Adrenal gland (tissue), 5 donors: ENCODE results near the gene OR5AU1.

Source experiments
- POLR2A ChIP-seq, 2 donors: fragments of 450-650 bp; IDR thresholded peaks; one replicate each; pipeline ENCODE4 v1.6.1; 2017; ENCODE audit warnings: antibody characterized with exemption in 2 of 2, mild to moderate bottlenecking in 2 of 2, moderate library complexity in 1 of 2
- TF ChIP-seq, protein P1 (sequence below), 6 experiments: fragments of 450-650 bp in 4 of 6; fragments of 200-600 bp in 2 of 6; sonication (generic) in 1 of 6; IDR thresholded peaks; 1 replicate in 5 of 6; 2 replicates in 1 of 6; pipeline versions ENCODE4 v1.5.1 to v1.8.0; 2016 to 2021; ENCODE audit warnings: antibody characterized with exemption in 6 of 6, mild to moderate bottlenecking in 2 of 6, moderate library complexity in 1 of 6
- donor health status: DM: no; HTN: no; CAD: no.

DNA sequence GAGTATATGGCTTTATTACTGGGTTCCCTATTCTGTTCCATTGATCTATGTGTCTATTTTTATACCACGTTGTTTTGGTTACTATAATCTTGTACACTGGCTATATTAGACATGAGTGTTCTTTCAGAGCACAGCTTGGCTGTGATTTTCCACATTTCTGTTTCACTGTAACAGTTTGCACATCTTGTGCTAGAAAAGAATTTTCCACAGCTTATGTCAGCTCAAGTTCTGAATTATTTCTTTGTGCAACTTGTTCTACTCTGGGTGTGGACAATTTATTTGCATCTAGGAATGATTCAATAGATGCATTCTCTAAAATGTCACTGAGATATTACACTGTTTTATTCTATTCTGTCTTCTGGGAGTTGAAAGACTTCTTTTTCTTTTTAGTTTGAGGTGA, 28.4 kb upstream of the OR5AU1 start:
- no peak for TF ChIP-seq POLR2A (IDR thresholded peaks at IDR 0.05)
- TF ChIP-seq, protein P1, sequence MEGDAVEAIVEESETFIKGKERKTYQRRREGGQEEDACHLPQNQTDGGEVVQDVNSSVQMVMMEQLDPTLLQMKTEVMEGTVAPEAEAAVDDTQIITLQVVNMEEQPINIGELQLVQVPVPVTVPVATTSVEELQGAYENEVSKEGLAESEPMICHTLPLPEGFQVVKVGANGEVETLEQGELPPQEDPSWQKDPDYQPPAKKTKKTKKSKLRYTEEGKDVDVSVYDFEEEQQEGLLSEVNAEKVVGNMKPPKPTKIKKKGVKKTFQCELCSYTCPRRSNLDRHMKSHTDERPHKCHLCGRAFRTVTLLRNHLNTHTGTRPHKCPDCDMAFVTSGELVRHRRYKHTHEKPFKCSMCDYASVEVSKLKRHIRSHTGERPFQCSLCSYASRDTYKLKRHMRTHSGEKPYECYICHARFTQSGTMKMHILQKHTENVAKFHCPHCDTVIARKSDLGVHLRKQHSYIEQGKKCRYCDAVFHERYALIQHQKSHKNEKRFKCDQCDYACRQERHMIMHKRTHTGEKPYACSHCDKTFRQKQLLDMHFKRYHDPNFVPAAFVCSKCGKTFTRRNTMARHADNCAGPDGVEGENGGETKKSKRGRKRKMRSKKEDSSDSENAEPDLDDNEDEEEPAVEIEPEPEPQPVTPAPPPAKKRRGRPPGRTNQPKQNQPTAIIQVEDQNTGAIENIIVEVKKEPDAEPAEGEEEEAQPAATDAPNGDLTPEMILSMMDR (IDR thresholded peaks at IDR 0.05) = no peak
